ENCODE measurements around the gene TNFRSF18.

The TNFRSF18 gene

GRCh38 chr1:1210726-1211540, 4.5 kb upstream of the TNFRSF18 start:
- TF ChIP-seq CTCF (IDR thresholded peaks at IDR 0.05; ENCODE audit: insufficient read depth, low read depth, low read length, missing control alignments) = no peak
- no peak for DNase-seq (ENCODE audit: low read depth)
- H3K4me3 ChIP-seq (ENCODE audit: low read depth, low read length) = no peak overlapping the region

GRCh38 chr1:1208713-1209433, 2.5 kb upstream of the TNFRSF18 start:
- TF ChIP-seq CTCF (IDR thresholded peaks at IDR 0.05; ENCODE audit: insufficient read depth, low read depth, low read length, missing control alignments) = no peak
- H3K4me3 ChIP-seq (ENCODE audit: low read depth, low read length) = no peak overlapping the region
- no peak for DNase-seq (ENCODE audit: low read depth)

- DNase-seq (ENCODE audit: low read depth) = no peak
- no peak for TF ChIP-seq CTCF (IDR thresholded peaks at IDR 0.05; ENCODE audit: insufficient read depth, low read depth, low read length, missing control alignments)
- H3K4me3 ChIP-seq (ENCODE audit: low read depth, low read length) = no peak overlapping the region
Measured at GRCh38 chr1:1207571-1207892, 1.1 kb upstream of the TNFRSF18 start.

- H3K4me3 ChIP-seq (ENCODE audit: low read depth, low read length) = no peak overlapping the region
- no peak for DNase-seq (ENCODE audit: low read depth)
- no peak for TF ChIP-seq CTCF (IDR thresholded peaks at IDR 0.05; ENCODE audit: insufficient read depth, low read depth, low read length, missing control alignments)
Measured at GRCh38 chr1:1206966-1207531, 657 bp upstream of the TNFRSF18 start.

- H3K4me3 ChIP-seq (ENCODE audit: low read depth, low read length) = no peak overlapping the region
- no peak for DNase-seq (ENCODE audit: low read depth)
Measured at GRCh38 chr1:1205769-1206375, 520 bp downstream of the TNFRSF18 start.

More at GRCh38 chr1:1205769-1206375, 520 bp downstream of the TNFRSF18 start:
- TF ChIP-seq CTCF (IDR thresholded peaks at IDR 0.05; ENCODE audit: insufficient read depth, low read depth, low read length, missing control alignments) = no peak

All from GM12865 (cell line).